ENCODE data around the gene TMEM150A.

- TF ChIP-seq GATA3 (IDR thresholded peaks at IDR 0.05; ENCODE audit: low read depth, low read length) (no peak), GATA2 (IDR thresholded peaks at IDR 0.05; ENCODE audit: low read depth, low read length) (no peak)
Measured at GRCh38 chr2:85646166-85646565, 43.7 kb upstream of the TMEM150A start.
